Neural cell (in vitro differentiated cells): ENCODE measurements around the gene HEXIM2. TPM values are rescaled to one million over a fixed set of nuclear protein-coding genes. Genes with fewer than 3 reads are reported as not detected.

ENCODE experiments used
- H2AFZ ChIP-seq: fragments of 200-600, 300-800 bp; sonication (generic), shearing (Covaris generic); 2 replicates; pipeline ENCODE4 v1.6.0; 2014; ENCODE audit warnings: low read depth, mild to moderate bottlenecking, antibody characterized with exemption, low read length, moderate library complexity
- H3F3A ChIP-seq: fragments of 200-600 bp; shearing (Covaris generic); 2 replicates; pipeline ENCODE4 v1.6.1; 2016; ENCODE audit warnings: mild to moderate bottlenecking, moderate library complexity, mixed read lengths, antibody characterized with exemption, low read length; ENCODE audit not compliant: insufficient read depth, poor library complexity, severe bottlenecking
- H3K27ac ChIP-seq: fragments of 200-600, 300-800 bp; sonication (generic), shearing (Covaris generic); 2 replicates; pipeline ENCODE4 v1.5.1; 2014; ENCODE audit warnings: mild to moderate bottlenecking, low read length, moderate library complexity
- H3K27me3 ChIP-seq: fragments of 300-800, 200-600 bp; sonication (generic), shearing (Covaris generic); 2 replicates; pipeline ENCODE4 v1.6.0; 2014; ENCODE audit warnings: mild to moderate bottlenecking, low read depth, low read length, moderate library complexity; ENCODE audit not compliant: insufficient read depth
- H3K36me3 ChIP-seq: fragments of 300-800, 200-600 bp; sonication (generic), shearing (Covaris generic); 2 replicates; pipeline ENCODE4 v1.5.1; 2014; ENCODE audit warnings: mild to moderate bottlenecking, antibody characterized with exemption, low read length, moderate library complexity; ENCODE audit not compliant: insufficient read depth
- H3K4me2 ChIP-seq: fragments of 300-800, 200-600 bp; sonication (generic), shearing (Covaris generic); 2 replicates; pipeline ENCODE4 v1.6.0; 2014; ENCODE audit warnings: mild to moderate bottlenecking, low read length
- H3K4me3 ChIP-seq: fragments of 300-800, 200-600 bp; sonication (generic), shearing (Covaris generic); 2 replicates; pipeline ENCODE4 v1.5.1; 2014; ENCODE audit warnings: mild to moderate bottlenecking, low read length, moderate library complexity
- H3K79me2 ChIP-seq: fragments of 200-600 bp; shearing (Covaris generic); replicated peaks from 2 replicates; pipeline ENCODE4 v1.6.0; 2014; ENCODE audit warnings: mild to moderate bottlenecking, low read length, moderate library complexity; ENCODE audit not compliant: insufficient read depth
- H3K9ac ChIP-seq: fragments of 300-800, 200-600 bp; sonication (generic), shearing (Covaris generic); 2 replicates; pipeline ENCODE4 v1.6.1; 2016; ENCODE audit warnings: mild to moderate bottlenecking, low read length, mixed read lengths
- H3K9me2 ChIP-seq: fragments of 200-600 bp; shearing (Covaris generic); 2 replicates; pipeline ENCODE4 v1.6.1; 2016; ENCODE audit warnings: mild to moderate bottlenecking, low read length, mixed read lengths; ENCODE audit not compliant: insufficient read depth
- H3K9me3 ChIP-seq: fragments of 200-600, 300-800 bp; sonication (generic), shearing (Covaris generic); 2 replicates; pipeline ENCODE4 v1.6.1; 2016; ENCODE audit warnings: mild to moderate bottlenecking, mixed run types, low read length, moderate library complexity, mixed read lengths
- H4K20me1 ChIP-seq: fragments of 200-600 bp; shearing (Covaris generic); 2 replicates; pipeline ENCODE4 v1.6.1; 2016; ENCODE audit warnings: mild to moderate bottlenecking, mixed run types; ENCODE audit not compliant: insufficient read depth
- EP300 ChIP-seq: fragments of 450-650 bp; conservative IDR thresholded peaks from 2 replicates; pipeline ENCODE4 v1.6.1; 2014; ENCODE audit warnings: antibody characterized with exemption, mild to moderate bottlenecking, moderate library complexity; ENCODE audit not compliant: poor library complexity, severe bottlenecking
- EZH2 ChIP-seq: fragments of 200-600, 300-800 bp; shearing (Covaris generic), sonication (generic); IDR thresholded peaks from 2 replicates; pipeline ENCODE4 v1.6.1; 2014; ENCODE audit warnings: antibody characterized with exemption, low read length, borderline replicate concordance, mild to moderate bottlenecking; ENCODE audit not compliant: insufficient read depth, poor library complexity, severe bottlenecking
- MXI1 ChIP-seq: fragments of 450-650 bp; conservative IDR thresholded peaks from 2 replicates; pipeline ENCODE4 v1.6.1; 2014; ENCODE audit warnings: antibody characterized with exemption, mild to moderate bottlenecking; ENCODE audit not compliant: poor library complexity, severe bottlenecking
- POLR2AphosphoS5 ChIP-seq: IDR thresholded peaks from 2 replicates; pipeline ENCODE4 v1.6.1; 2012
- RAD21 ChIP-seq: fragments of 450-650 bp; conservative IDR thresholded peaks from 2 replicates; pipeline ENCODE4 v1.6.1; 2014; ENCODE audit warnings: antibody characterized with exemption, mild to moderate bottlenecking, moderate library complexity
- SMC3 ChIP-seq: fragments of 450-650 bp; conservative IDR thresholded peaks from 2 replicates; pipeline ENCODE4 v1.6.1; 2014; ENCODE audit warnings: antibody characterized with exemption, mild to moderate bottlenecking, moderate library complexity; ENCODE audit not compliant: poor library complexity
- TAF1 ChIP-seq: IDR thresholded peaks from 2 replicates; pipeline ENCODE4 v1.6.1; 2012; ENCODE audit warnings: low read depth
- polyA plus RNA-seq: library from polyadenylated mRNA; depleted of rRNA; stranded (reverse); fragments of >200 nt; gene quantifications from 2 replicates; pipeline ENCODE4 v1.2.3, GENCODE V29; 2014
- TF ChIP-seq, protein P1 (sequence below): IDR thresholded peaks from 2 replicates; pipeline ENCODE4 v1.6.1; 2012; ENCODE audit warnings: borderline replicate concordance
- TF ChIP-seq, protein P2 (sequence below): fragments of 450-650 bp; IDR thresholded peaks from 2 replicates; pipeline ENCODE4 v1.5.1; 2014; ENCODE audit warnings: antibody characterized with exemption, mild to moderate bottlenecking, moderate library complexity; ENCODE audit not compliant: poor library complexity, severe bottlenecking

Gene HEXIM2
- polyA plus RNA-seq, 1 donor from 2014 or later: 13.9 TPM

DNA sequence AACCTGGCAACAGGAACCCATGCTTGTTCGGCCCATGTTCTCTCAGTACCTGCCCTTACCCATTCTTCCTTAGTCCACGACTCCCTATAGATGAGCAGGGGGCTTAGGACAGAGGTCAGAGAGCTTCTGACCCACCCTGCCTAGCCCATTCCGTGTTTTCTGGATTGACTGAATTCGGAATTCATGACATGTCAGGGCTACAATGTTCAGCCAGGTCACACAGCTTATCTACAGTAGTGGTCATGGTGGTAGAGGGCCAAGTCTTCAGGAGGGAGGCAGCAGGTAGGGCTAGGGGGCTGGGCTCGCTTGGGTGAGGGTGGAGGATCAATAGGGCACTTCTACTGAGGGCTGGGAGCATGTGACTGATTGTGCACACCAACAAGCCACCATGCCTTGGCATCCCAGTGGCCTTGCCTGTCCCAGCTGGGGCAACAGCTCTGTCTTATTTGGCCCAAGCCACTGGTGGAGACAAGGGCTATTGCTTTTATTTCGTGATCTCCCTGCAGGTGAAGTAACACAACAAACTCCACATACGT, 3.1 kb downstream of the HEXIM2 start:
- Histone ChIP-seq H3K27me3 (no peaks in the 10 kb centered on the region), H4K20me1 (no peaks in the 10 kb centered on the region), H3K36me3 (no peaks in the 10 kb centered on the region), H2AFZ (no peak overlapping the region), H3K4me3 (no peak overlapping the region), H3K27ac (no peak overlapping the region), H3K79me2 (peaks cover 9% of the 10 kb centered on the region), H3K4me2 (no peak overlapping the region), H3K9ac (no peak overlapping the region), H3F3A (no peaks in the 10 kb centered on the region), H3K9me2 (no peaks in the 10 kb centered on the region), H3K9me3 (no peaks in the 10 kb centered on the region)
- TF ChIP-seq MXI1 (no peak), SMC3 (no peak), TAF1 (no peak)

DNA sequence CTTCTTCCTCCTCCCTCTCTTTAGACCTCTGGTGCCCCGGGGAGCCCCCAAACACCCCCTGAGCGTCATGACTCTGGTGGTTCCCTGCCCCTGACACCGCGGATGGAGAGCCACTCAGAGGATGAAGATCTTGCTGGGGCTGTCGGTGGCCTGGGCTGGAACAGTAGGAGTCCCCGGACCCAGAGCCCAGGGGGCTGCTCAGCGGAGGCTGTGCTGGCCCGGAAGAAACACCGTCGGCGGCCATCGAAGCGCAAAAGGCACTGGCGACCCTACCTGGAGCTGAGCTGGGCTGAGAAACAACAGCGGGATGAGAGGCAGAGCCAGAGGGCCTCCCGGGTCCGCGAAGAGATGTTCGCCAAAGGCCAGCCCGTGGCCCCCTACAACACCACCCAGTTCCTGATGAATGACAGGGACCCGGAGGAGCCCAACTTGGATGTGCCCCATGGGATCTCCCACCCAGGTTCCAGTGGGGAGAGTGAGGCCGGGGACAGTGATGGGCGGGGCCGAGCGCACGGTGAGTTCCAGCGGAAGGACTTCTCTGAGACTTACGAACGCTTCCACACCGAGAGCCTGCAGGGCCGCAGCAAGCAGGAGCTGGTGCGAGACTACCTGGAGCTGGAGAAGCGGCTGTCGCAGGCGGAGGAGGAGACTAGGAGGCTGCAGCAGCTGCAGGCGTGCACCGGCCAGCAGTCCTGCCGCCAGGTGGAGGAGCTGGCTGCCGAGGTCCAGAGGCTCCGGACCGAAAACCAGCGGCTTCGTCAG, 7.5 kb downstream of the HEXIM2 start:
- Histone ChIP-seq H3K36me3 (no peaks in the 10 kb centered on the region), H3K9me3 (no peaks in the 10 kb centered on the region), H3K27ac (no peak overlapping the region), H2AFZ (no peak overlapping the region), H4K20me1 (no peaks in the 10 kb centered on the region), H3K27me3 (no peaks in the 10 kb centered on the region), H3K4me2 (no peak overlapping the region), H3K79me2 (no peaks in the 10 kb centered on the region), H3K9ac (no peak overlapping the region), H3K9me2 (no peaks in the 10 kb centered on the region), H3K4me3 (no peak overlapping the region), H3F3A (no peaks in the 10 kb centered on the region)
- TF ChIP-seq RAD21 (no peak), TAF1 (no peak), MXI1 (no peak), SMC3 (no peak), EP300 (no peak), POLR2AphosphoS5 (no peak), EZH2 (no peak)
- TF ChIP-seq, protein P1, sequence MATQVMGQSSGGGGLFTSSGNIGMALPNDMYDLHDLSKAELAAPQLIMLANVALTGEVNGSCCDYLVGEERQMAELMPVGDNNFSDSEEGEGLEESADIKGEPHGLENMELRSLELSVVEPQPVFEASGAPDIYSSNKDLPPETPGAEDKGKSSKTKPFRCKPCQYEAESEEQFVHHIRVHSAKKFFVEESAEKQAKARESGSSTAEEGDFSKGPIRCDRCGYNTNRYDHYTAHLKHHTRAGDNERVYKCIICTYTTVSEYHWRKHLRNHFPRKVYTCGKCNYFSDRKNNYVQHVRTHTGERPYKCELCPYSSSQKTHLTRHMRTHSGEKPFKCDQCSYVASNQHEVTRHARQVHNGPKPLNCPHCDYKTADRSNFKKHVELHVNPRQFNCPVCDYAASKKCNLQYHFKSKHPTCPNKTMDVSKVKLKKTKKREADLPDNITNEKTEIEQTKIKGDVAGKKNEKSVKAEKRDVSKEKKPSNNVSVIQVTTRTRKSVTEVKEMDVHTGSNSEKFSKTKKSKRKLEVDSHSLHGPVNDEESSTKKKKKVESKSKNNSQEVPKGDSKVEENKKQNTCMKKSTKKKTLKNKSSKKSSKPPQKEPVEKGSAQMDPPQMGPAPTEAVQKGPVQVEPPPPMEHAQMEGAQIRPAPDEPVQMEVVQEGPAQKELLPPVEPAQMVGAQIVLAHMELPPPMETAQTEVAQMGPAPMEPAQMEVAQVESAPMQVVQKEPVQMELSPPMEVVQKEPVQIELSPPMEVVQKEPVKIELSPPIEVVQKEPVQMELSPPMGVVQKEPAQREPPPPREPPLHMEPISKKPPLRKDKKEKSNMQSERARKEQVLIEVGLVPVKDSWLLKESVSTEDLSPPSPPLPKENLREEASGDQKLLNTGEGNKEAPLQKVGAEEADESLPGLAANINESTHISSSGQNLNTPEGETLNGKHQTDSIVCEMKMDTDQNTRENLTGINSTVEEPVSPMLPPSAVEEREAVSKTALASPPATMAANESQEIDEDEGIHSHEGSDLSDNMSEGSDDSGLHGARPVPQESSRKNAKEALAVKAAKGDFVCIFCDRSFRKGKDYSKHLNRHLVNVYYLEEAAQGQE: no peak
- TF ChIP-seq, protein P2, sequence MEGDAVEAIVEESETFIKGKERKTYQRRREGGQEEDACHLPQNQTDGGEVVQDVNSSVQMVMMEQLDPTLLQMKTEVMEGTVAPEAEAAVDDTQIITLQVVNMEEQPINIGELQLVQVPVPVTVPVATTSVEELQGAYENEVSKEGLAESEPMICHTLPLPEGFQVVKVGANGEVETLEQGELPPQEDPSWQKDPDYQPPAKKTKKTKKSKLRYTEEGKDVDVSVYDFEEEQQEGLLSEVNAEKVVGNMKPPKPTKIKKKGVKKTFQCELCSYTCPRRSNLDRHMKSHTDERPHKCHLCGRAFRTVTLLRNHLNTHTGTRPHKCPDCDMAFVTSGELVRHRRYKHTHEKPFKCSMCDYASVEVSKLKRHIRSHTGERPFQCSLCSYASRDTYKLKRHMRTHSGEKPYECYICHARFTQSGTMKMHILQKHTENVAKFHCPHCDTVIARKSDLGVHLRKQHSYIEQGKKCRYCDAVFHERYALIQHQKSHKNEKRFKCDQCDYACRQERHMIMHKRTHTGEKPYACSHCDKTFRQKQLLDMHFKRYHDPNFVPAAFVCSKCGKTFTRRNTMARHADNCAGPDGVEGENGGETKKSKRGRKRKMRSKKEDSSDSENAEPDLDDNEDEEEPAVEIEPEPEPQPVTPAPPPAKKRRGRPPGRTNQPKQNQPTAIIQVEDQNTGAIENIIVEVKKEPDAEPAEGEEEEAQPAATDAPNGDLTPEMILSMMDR: no peak
